Aorta (tissue), 5 donors: Measurements from ENCODE around the gene TGFB2. TPM values are rescaled to one million over a fixed set of nuclear protein-coding genes. Genes with fewer than 3 reads are reported as not detected.

Experiments used
- ATAC-seq: fragments of 200-7000 bp; cut with Tn5 transposase; one replicate; pipeline ENCODE4 v1.9.1; 2022; ENCODE audit warnings: moderate library complexity; ENCODE audit not compliant: low FRiP score
- DNase-seq, 2 donors: peaks; one replicate each; pipeline ENCODE4 v3.0.0-alpha.2; 2020
- H3K27ac ChIP-seq, 2 donors: one replicate each; pipeline ENCODE4 v1.5.1; 2013; ENCODE audit warnings: low read length in 2 of 2, mild to moderate bottlenecking in 2 of 2, moderate library complexity in 2 of 2, control low read depth in 1 of 2, inconsistent platforms in 1 of 2, low read depth in 1 of 2
- H3K27me3 ChIP-seq, 2 donors: one replicate each; pipeline ENCODE4 v1.6.1; 2013; ENCODE audit warnings: control low read depth in 1 of 2, low read length in 1 of 2, mild to moderate bottlenecking in 1 of 2, moderate library complexity in 1 of 2; ENCODE audit not compliant: insufficient read depth in 2 of 2, control insufficient read depth in 1 of 2
- H3K36me3 ChIP-seq, 2 donors: one replicate each; pipeline ENCODE4 v1.6.1; 2013; ENCODE audit warnings: control low read depth in 1 of 2, low read length in 1 of 2, mild to moderate bottlenecking in 1 of 2; ENCODE audit not compliant: insufficient read depth in 2 of 2, control insufficient read depth in 1 of 2
- H3K4me1 ChIP-seq, 2 donors: one replicate each; pipeline ENCODE4 v1.6.1; 2013; ENCODE audit warnings: low read length in 2 of 2, control low read depth in 1 of 2, mild to moderate bottlenecking in 1 of 2, moderate library complexity in 1 of 2; ENCODE audit not compliant: insufficient read depth in 2 of 2, control insufficient read depth in 1 of 2
- H3K4me3 ChIP-seq, 2 donors: one replicate each; pipeline ENCODE4 v1.5.1; 2013; ENCODE audit warnings: low read length in 2 of 2, control low read depth in 1 of 2, mild to moderate bottlenecking in 1 of 2
- H3K9me3 ChIP-seq: one replicate; pipeline ENCODE4 v1.6.1; 2013; ENCODE audit warnings: mild to moderate bottlenecking, low read length; ENCODE audit not compliant: control insufficient read depth
- WGBS, 2 donors: extraction: QIAGEN DNeasy Blood & Tissue Kit; methylation state at CpG; one replicate each; pipeline ENCODE4 v1.1.7; 2013; 5-methylcytosine and 5-hydroxymethylcytosine counted together
- intact Hi-C, 2 donors: fragments of 100-400 bp; cut with DNase I; formaldehyde crosslinking; loops; one replicate each; pipeline versions ENCODE4 v1.14.2 to v1.15.0; 2022
- polyA plus RNA-seq, 2 donors: library from polyadenylated mRNA; stranded (reverse); fragments of 200-250 nt; gene quantifications; one replicate each; pipeline ENCODE4 v1.2.3, GENCODE V29; 2013
- total RNA-seq, 2 donors: library from RNA; stranded (reverse); fragmentation: NEBNext Ultra II Directional; extraction: Animal tissue kit (Norgen Biotek cat#: 25700); gene quantifications; one replicate each; pipeline ENCODE4 v1.2.1, GENCODE V29; 2021
- donor health status: healthy with polysubstance abuse.
- donor health status: Bipolar disorder and iron deficiency.
- donor health status: DM: no; HTN: no; CAD: no.
- donor health status: DM: no; HTN: no; CAD: no.
- donor health status: DM: yes; HTN: yes; CAD: no.

TGFB2 gene
- total and polyA plus RNA-seq, 4 donors = 2.2 to 18.0 (median 9.1) TPM

- no peak for ATAC-seq
- DNase-seq = no peak
- Histone ChIP-seq H3K27me3 (no peaks in the 10 kb centered on the region), H3K36me3 (no peaks in the 10 kb centered on the region), H3K27ac (no peak overlapping the region), H3K4me1 (peaks cover 7 to 10% of the 10 kb centered on the region in 2 donors), H3K9me3 (no peaks in the 10 kb centered on the region), H3K4me3 (no peak overlapping the region)
- intact Hi-C loops = loop anchor here (5.0 kb wide), 2 partner anchors 100 to 130 kb away; no protein-coding TSS in a partner anchor
- 24 to 26% methylated on average over 4 of the region's 4 CpGs for WGBS, 2 donors
Observed at GRCh38 chr1:218367118-218367517, 22.0 kb downstream of the TGFB2 start.

GRCh38 chr1:218368686-218369085 is 23.6 kb downstream of the TGFB2 start:
- ATAC-seq (no peak), DNase-seq (no peak)
- Histone ChIP-seq H3K4me1 (peaks cover 7 to 10% of the 10 kb centered on the region in 2 donors), H3K36me3 (no peaks in the 10 kb centered on the region), H3K4me3 (no peak overlapping the region), H3K9me3 (no peaks in the 10 kb centered on the region), H3K27me3 (no peaks in the 10 kb centered on the region), H3K27ac (no peak overlapping the region)
- intact Hi-C loops = loop anchor here (5.0 kb wide), 2 partner anchors 99 to 129 kb away; no protein-coding TSS in a partner anchor
- 88 to 94% methylated on average over 7 of the region's 7 CpGs for WGBS, 2 donors

- intact Hi-C loops = loop anchor here (5.0 kb wide), 2 partner anchors 97 to 127 kb away; no protein-coding TSS in a partner anchor
- no peak overlapping the region for H3K4me3 ChIP-seq
- peak; percentile 26 for ATAC-seq
- no peaks in the 10 kb centered on the region for H3K9me3 ChIP-seq
- no peak for DNase-seq
- no peaks in the 10 kb centered on the region for H3K27me3 ChIP-seq
- H3K27ac ChIP-seq = peak overlapping the region; percentile 89 to 97
- H3K36me3 ChIP-seq = no peaks in the 10 kb centered on the region
- H3K4me1 ChIP-seq = peaks cover 5 to 9% of the 10 kb centered on the region in 2 donors
- WGBS, 2 donors = 1 to 6% methylated on average over 2 of the region's 2 CpGs
Observed at GRCh38 chr1:218369688-218370511, 24.8 kb downstream of the TGFB2 start.

- no peak overlapping the region for H3K4me3 ChIP-seq
- H3K27ac ChIP-seq = peak overlapping the region in 1 of 2 donors; percentile 91
- H3K36me3 ChIP-seq = no peaks in the 10 kb centered on the region
- intact Hi-C loops = no loop called here
- DNase-seq = no peak
- H3K4me1 ChIP-seq = peaks cover 5 to 12% of the 10 kb centered on the region in 2 donors
- ATAC-seq = peak; percentile 34
- 20 to 21% methylated on average over 8 of the region's 8 CpGs for WGBS, 2 donors
- H3K9me3 ChIP-seq = no peaks in the 10 kb centered on the region
- H3K27me3 ChIP-seq = no peaks in the 10 kb centered on the region
Observed at GRCh38 chr1:218371927-218372672, 27.0 kb downstream of the TGFB2 start.

- intact Hi-C loops = no loop called here
- DNase-seq = no peak
- Histone ChIP-seq H3K27me3 (no peaks in the 10 kb centered on the region), H3K27ac (peak overlapping the region in 1 of 2 donors; percentile 50), H3K36me3 (no peaks in the 10 kb centered on the region), H3K4me3 (no peak overlapping the region), H3K9me3 (no peaks in the 10 kb centered on the region), H3K4me1 (peaks cover 5 to 12% of the 10 kb centered on the region in 2 donors)
- WGBS, 2 donors = 5 to 6% methylated on average over 7 of the region's 7 CpGs
- no peak for ATAC-seq
Observed at GRCh38 chr1:218374401-218375353, 29.5 kb downstream of the TGFB2 start.

- Histone ChIP-seq H3K9me3 (no peaks in the 10 kb centered on the region), H3K4me1 (peaks cover 5 to 18% of the 10 kb centered on the region in 2 donors), H3K36me3 (no peaks in the 10 kb centered on the region), H3K4me3 (no peak overlapping the region), H3K27ac (no peak overlapping the region), H3K27me3 (no peaks in the 10 kb centered on the region)
- intact Hi-C loops = no loop called here
- WGBS, 2 donors = 30 to 33% methylated on average over 2 of the region's 2 CpGs
- ATAC-seq (no peak), DNase-seq (no peak)
Observed at GRCh38 chr1:218376722-218377121, 31.6 kb downstream of the TGFB2 start.

- ATAC-seq = no peak
- Histone ChIP-seq H3K27me3 (no peaks in the 10 kb centered on the region), H3K9me3 (no peaks in the 10 kb centered on the region), H3K27ac (no peak overlapping the region), H3K4me3 (no peak overlapping the region), H3K36me3 (no peaks in the 10 kb centered on the region), H3K4me1 (peaks cover 2 to 18% of the 10 kb centered on the region in 2 donors)
- no peak for DNase-seq
- intact Hi-C loops = no loop called here
- WGBS, 2 donors = 45 to 50% methylated on average over 4 of the region's 4 CpGs
Observed at GRCh38 chr1:218377143-218377660, 32.1 kb downstream of the TGFB2 start.
